GM21528 (cell line): ENCODE measurements around the gene PTRH2.

Source experiments
- ATAC-seq: cut with Tn5 transposase; IDR thresholded peaks from one replicate; pipeline ENCODE4 v1.9.1; 2021; ENCODE audit warnings: mild to moderate bottlenecking, moderate library complexity; ENCODE audit not compliant: unreplicated experiment, low FRiP score

The PTRH2 gene

DNA sequence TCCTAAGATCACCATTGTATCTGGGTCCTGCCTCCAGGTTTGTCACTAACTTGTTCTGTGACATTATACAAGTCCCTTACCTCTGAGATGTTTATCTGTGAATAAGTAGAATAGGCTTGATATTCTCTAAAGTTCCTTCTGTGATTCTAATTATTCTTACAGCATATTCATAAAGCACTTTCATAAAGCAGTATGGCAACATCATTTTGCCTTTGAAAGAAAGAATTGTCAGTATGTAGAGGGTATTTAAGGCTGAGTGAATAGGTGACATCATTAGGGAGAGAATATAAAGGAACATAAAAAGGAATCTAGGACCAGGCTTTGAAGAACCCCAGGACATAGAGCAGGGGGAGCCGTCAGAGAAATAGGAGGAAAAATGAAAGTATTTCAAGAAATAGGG is 15.8 kb upstream of the PTRH2 start:
- ATAC-seq: no peak

- ATAC-seq: no peak
Measured at GRCh38 chr17:59722623-59723022, 15.4 kb upstream of the PTRH2 start.

- no peak for ATAC-seq
Measured at GRCh38 chr17:59719526-59719925, 12.3 kb upstream of the PTRH2 start.

GRCh38 chr17:59716427-59716826 is 9.2 kb upstream of the PTRH2 start:
- no peak for ATAC-seq

DNA sequence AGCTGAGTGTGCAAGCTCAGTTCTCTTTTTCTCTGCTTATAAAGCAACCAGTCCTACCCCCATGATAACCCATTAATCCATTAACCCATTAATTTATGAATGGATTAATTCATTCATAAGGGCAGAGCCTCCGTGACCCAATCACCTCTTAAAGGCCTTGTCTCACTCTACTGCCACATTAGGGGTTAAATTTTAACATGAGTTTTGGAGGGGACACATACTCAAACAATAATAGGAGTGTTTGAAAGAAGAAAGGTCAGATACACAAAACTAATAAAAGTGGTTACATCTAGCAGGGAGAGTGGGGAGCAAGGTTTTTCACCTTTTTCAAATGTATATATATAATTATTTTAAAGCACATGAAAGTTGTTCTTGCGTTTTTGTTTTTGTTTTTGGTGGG is 7.0 kb upstream of the PTRH2 start:
- no peak for ATAC-seq

DNA sequence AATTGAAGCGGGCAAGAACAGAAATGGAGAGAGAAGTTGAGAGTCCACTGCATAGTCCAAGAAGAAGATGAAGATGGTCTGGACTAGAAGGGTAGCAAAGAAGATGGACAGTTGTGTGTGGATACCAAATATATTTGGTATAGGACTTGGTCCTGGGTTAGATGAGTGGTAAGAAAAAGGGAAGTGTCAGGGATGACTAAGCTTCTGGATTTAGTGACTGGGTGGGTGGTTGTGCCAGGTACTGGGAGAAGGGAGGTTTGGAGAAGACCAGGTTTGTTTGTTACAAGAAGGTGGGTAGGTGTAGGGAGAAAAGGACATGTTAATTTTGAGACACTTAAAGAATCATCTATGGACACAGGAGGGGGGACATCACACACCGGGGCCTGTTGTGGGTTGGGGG is 5.6 kb upstream of the PTRH2 start:
- ATAC-seq: no peak

DNA sequence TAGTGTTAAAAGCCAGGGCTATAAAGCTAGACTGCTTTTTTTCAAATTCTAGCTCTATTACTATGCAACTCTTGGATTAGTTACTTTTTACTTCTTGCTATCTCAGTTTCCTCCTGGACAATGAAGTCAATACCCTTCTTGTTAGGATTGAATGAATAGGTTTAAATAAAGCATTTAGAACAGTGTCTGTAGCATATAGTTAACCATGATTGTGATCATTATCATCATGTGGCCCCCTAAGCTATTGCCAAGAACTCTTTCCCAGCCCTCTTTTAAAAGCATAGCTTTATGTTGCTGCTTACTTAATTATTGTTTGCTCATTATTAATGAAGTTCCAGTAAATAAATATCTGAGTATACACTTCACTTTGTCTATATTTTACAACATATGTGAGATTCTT is 4.7 kb upstream of the PTRH2 start:
- ATAC-seq: no peak

DNA sequence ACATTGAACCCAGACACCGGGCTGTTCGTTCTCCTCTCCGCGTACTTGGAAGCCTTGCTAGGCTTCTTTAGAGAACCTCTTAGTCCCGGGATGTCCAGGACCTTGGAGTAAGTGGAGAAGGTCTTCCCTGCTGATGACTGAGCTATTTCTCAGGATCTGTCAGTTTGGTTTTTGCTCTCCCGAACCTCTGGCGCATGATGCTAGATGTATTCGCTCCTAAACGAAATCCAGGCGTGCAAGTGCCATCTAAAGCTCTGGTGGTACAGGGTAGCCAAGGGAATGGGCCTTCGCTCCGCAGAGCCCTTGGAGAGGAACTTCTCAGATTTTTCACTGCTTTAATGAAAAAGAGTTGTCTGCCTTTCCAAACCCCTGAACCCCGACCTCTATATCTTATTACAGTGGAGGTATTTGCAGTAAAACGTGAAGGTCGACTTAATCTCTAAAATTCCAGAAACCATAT is 771 bp upstream of the PTRH2 start:
- ATAC-seq: no peak

DNA sequence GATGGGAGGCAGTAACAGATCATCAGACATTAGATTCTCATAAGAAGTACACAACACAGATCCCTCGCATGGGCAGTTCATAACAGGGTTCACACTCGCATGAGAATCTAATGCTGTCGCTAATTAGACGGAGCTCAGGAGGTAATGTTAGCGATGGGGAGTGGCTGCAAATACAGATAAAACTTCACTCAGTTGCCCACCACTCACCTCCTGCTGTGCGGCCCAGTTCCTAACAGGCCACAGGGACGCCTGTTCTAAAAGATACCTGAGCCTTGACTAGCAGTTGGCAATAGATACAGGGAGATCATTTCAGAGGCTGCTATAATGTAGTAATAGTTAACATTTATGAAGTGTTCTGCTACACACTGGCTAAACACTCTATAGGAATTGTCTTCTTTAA is 4.9 kb downstream of the PTRH2 start:
- no peak for ATAC-seq

GRCh38 chr17:59699786-59700185 is 7.4 kb downstream of the PTRH2 start:
- no peak for ATAC-seq

GRCh38 chr17:59699218-59699617 is 8.0 kb downstream of the PTRH2 start:
- no peak for ATAC-seq

DNA sequence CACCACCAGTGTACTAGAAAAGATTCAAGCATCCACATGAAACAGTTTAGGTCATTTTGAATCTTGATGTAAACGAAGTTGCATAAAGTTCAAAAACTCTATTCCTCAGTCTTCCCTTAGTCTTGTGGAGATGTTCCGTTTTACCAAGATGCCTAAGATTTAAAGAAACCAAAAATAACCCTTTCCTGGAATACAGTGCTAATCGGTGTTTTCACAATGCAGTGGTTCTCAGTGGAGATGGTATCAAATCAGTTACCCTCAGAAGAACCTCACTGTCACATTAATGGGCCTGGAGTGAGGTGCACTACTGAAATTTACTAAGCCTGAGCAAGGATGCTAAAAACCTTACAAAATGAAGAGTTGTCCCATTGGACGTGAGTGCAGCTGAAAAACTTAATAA is 9.1 kb downstream of the PTRH2 start:
- no peak for ATAC-seq

DNA sequence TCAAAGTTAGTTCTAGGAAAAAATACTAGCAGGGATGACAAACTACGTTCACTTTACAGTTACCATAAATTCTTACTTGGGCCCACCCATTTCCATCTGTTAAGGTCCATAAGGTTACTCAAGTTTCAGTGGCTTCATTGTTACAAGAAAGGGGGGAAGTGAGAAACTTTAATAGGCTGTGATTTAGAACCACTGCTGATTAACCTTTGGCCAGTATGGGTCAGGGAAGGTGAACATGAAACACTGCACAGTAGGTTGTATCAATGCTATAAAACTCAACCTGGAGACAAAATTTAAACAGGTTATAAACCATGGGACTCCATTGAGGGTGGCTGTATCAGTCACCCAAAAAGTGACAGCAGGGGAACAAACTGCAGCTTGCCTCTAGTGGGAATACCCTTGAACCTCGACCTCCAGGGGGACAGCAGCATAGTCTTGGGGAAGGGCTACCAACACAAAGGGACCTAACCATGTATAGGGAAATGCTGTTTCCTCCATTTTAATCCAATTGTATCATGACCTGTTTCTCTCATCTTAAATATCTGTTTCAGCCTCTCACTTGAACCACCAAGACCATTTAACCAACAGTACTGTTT is 10.4 kb downstream of the PTRH2 start:
- ATAC-seq: no peak

DNA sequence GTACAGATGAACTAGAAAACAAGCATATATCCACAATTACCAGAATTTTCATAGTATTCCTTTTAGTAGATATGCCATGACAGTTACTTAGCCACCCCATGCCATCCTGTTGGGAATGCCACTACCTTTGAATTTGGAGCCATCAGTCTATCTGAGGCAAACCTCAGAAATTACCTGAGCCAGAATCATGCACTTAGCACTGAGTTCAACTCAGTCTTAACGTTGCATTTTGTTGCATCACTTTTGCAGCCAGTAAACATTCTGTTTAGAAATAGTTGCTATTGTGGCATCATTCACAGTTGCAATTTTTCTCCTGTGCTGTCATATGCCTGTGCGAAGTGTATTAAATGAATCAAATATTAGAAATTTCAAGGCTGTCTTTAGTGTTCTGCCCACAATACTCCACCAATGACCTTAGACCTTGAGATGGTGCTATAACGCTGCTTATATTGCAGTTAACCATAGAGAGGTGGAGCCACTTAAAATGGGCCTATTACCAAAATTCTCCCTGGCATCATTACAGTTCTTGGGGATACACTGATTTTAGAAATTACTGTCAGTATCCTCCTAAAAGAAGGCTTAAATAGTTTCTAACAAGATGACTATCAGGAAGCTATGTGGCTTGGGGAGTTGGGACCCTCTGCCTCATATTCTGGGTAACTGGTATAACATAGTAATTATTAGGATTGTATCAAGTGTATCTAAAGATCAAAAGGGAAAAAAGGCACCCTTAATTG is 11.1 kb downstream of the PTRH2 start:
- no peak for ATAC-seq

GRCh38 chr17:59694344-59694743 is 12.9 kb downstream of the PTRH2 start:
- no peak for ATAC-seq

- no peak for ATAC-seq
Measured at GRCh38 chr17:59693582-59693981, 13.6 kb downstream of the PTRH2 start.

GRCh38 chr17:59688496-59688895 is 18.7 kb downstream of the PTRH2 start:
- no peak for ATAC-seq

DNA sequence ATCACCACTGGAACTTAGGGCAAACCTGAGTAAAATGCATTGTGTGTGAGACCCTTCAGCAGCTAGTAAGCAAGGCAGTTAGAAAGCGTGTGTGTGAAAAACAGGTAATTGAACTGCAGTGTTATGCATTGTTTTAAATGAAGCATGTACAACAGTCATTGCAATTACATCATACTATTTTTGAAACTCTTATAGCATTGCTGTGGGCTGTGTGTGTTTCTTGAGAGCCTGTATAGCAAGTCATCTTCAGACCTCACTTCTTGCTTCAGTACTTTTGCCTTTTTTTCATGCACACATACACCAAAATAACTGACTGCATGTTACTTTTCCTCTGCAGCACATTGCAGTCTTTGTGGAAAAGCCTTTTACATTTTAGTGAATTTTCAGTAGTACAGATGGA is 19.2 kb downstream of the PTRH2 start:
- ATAC-seq: no peak

DNA sequence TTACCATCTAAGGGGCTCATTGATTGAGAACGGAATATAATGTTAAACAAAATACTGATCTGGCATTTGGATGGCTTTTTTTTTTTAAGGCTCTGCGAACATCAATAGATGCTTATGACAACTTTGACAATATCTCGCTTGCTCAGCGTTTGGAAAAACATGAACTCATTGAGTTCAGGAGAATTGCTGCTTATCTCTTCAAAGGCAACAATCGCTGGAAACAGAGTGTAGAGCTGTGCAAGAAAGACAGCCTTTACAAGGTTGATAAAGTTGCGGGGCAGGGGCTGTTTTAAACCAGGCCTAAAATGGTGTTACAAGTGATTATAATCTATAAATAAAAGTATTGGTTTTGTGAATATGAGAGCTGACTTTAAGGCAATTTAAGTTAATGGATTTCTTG is 22.3 kb downstream of the PTRH2 start:
- no peak for ATAC-seq

- no peak for ATAC-seq
Measured at GRCh38 chr17:59683283-59683682, 23.9 kb downstream of the PTRH2 start.

- ATAC-seq: no peak
Measured at GRCh38 chr17:59680314-59680713, 26.9 kb downstream of the PTRH2 start.

- no peak for ATAC-seq
Measured at GRCh38 chr17:59678918-59679317, 28.3 kb downstream of the PTRH2 start.
